ENCODE results near the gene WDR35. TPM values are rescaled to one million over a fixed set of nuclear protein-coding genes. Genes with fewer than 3 reads are reported as not detected.

The WDR35 gene
- total RNA-seq, 1 experiment from 2014 or later: 6.6 TPM

GRCh38 chr2:19868224-19868623 lies 121.7 kb downstream of the WDR35 start:
- Histone ChIP-seq H3K4me3 (ENCODE audit: low read length) (0 out of 2 replicates have a peak overlapping the region, but pooled peaks have one; percentile 30), H2AFZ (ENCODE audit: low read length) (peak overlapping the region; percentile 46), H3K9ac (ENCODE audit: low read length) (no peak overlapping the region), H3K27ac (ENCODE audit: low read length) (no peak overlapping the region), H3F3A (ENCODE audit: low read length, unreplicated experiment) (no peaks in the 10 kb centered on the region), H3K4me2 (ENCODE audit: low read length) (peak overlapping the region; percentile 37; the same call in 1 of the 2 replicates), H3K36me3 (ENCODE audit: low read depth, low read length) (no peaks in the 10 kb centered on the region), H4K20me1 (ENCODE audit: low read length) (no peaks in the 10 kb centered on the region), H3K9me2 (replicated peaks; ENCODE audit: low read length) (no peaks in the 10 kb centered on the region), H3K27me3 (ENCODE audit: low read length) (no peaks in the 10 kb centered on the region), H3K9me3 (ENCODE audit: low read length) (no peaks in the 10 kb centered on the region), H3K4me1 (ENCODE audit: insufficient read depth, low read length) (peaks cover 5% of the 10 kb centered on the region), H3K79me2 (ENCODE audit: low read length) (no peaks in the 10 kb centered on the region)
- no peak for ATAC-seq
- no peak for TF ChIP-seq CTCF (conservative IDR thresholded peaks at IDR 0.05; ENCODE audit: low read depth, low read length)
- no peak for TF ChIP-seq EZH2 (IDR thresholded peaks at IDR 0.05; ENCODE audit: low read length, unreplicated experiment)
- no peak for TF ChIP-seq EZH2phosphoT487 (IDR thresholded peaks at IDR 0.05; ENCODE audit: borderline replicate concordance, low read length)
- no peak for DNase-seq
- intact Hi-C loops (cut with micrococcal nuclease): no loop called here
- BruUV-seq (replicated peaks): no TSS peak
- CTCF ChIA-PET: no interaction called here
- POLR2A ChIA-PET (ENCODE audit: unreplicated experiment): no interaction called here

DNA sequence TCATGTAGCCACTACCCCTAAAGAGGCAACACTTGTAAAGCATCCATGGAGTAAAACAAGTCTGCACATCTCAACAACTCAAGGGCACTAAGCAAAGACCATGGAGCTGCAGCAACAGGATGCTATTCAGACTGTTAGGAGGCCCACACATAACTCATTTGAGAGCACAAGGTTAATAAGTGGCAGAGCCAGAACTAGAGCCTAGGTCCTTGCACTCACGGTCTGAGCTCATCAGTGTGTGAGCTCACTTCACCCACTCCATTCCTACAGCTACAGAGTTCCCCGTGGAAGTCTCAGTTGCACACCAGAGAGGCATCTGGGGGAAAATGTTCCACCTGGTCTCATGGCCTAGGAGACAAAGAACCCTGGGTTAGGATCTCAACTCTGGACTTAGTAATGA lies 123.1 kb downstream of the WDR35 start:
- no TSS peak for BruUV-seq (replicated peaks)
- DNase-seq: no peak
- H3K9me3 ChIP-seq (ENCODE audit: low read length): no peaks in the 10 kb centered on the region
- no peak overlapping the region for H2AFZ ChIP-seq (ENCODE audit: low read length)
- no peak overlapping the region for H3K4me2 ChIP-seq (ENCODE audit: low read length)
- no peaks in the 10 kb centered on the region for H3K27me3 ChIP-seq (ENCODE audit: low read length)
- no peak overlapping the region for H3K27ac ChIP-seq (ENCODE audit: low read length)
- H4K20me1 ChIP-seq (ENCODE audit: low read length): no peaks in the 10 kb centered on the region
- H3K4me3 ChIP-seq (ENCODE audit: low read length): no peak overlapping the region
- intact Hi-C loops (cut with micrococcal nuclease): no loop called here
- CTCF ChIA-PET: no interaction called here
- H3K9me2 ChIP-seq (replicated peaks; ENCODE audit: low read length): no peaks in the 10 kb centered on the region
- H3K9ac ChIP-seq (ENCODE audit: low read length): no peak overlapping the region
- H3F3A ChIP-seq (ENCODE audit: low read length, unreplicated experiment): no peaks in the 10 kb centered on the region
- TF ChIP-seq EZH2 (IDR thresholded peaks at IDR 0.05; ENCODE audit: low read length, unreplicated experiment) (no peak), EZH2phosphoT487 (IDR thresholded peaks at IDR 0.05; ENCODE audit: borderline replicate concordance, low read length) (no peak), CTCF (conservative IDR thresholded peaks at IDR 0.05; ENCODE audit: low read depth, low read length) (no peak)
- POLR2A ChIA-PET (ENCODE audit: unreplicated experiment): no interaction called here
- H3K36me3 ChIP-seq (ENCODE audit: low read depth, low read length): no peaks in the 10 kb centered on the region
- no peak for ATAC-seq
- no peaks in the 10 kb centered on the region for H3K79me2 ChIP-seq (ENCODE audit: low read length)
- H3K4me1 ChIP-seq (ENCODE audit: insufficient read depth, low read length): peaks cover 10% of the 10 kb centered on the region

DNA sequence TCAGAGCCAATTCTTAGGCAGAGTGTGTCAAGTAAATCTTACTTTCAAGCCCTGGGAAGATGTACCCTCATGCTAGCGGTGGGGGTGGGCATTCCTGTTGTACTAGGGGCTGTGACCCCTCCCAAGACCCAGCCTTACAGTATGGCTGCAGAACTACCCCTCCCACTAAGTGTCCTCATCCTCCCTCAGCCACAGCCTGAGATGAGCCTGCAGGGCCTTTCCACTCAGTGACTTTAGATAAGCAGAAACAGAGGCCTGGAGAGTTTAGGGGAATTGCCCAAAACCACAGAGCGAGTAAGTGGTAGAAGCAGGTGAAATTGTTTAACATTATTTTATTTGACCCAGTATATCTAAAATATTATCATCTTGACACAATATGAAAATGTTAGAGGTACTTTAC lies 124.8 kb downstream of the WDR35 start:
- BruUV-seq (replicated peaks): no TSS peak
- ATAC-seq (no peak), DNase-seq (no peak)
- H3K9me3 ChIP-seq (ENCODE audit: low read length): no peaks in the 10 kb centered on the region
- no peak overlapping the region for H3K27ac ChIP-seq (ENCODE audit: low read length)
- no peaks in the 10 kb centered on the region for H3K9me2 ChIP-seq (replicated peaks; ENCODE audit: low read length)
- POLR2A ChIA-PET (ENCODE audit: unreplicated experiment): interaction anchor here (0.6 to 0.9 kb wide), 2 partner anchors 287 to 1467 kb away, joined by 3 to 7 read pairs; no protein-coding TSS in a partner anchor
- H3K4me3 ChIP-seq (ENCODE audit: low read length): no peak overlapping the region
- H3K4me2 ChIP-seq (ENCODE audit: low read length): no peak overlapping the region
- no peaks in the 10 kb centered on the region for H3K27me3 ChIP-seq (ENCODE audit: low read length)
- H3F3A ChIP-seq (ENCODE audit: low read length, unreplicated experiment): no peaks in the 10 kb centered on the region
- CTCF ChIA-PET: no interaction called here
- peaks cover 15% of the 10 kb centered on the region for H3K4me1 ChIP-seq (ENCODE audit: insufficient read depth, low read length)
- TF ChIP-seq EZH2phosphoT487 (IDR thresholded peaks at IDR 0.05; ENCODE audit: borderline replicate concordance, low read length) (no peak), EZH2 (IDR thresholded peaks at IDR 0.05; ENCODE audit: low read length, unreplicated experiment) (no peak), CTCF (conservative IDR thresholded peaks at IDR 0.05; ENCODE audit: low read depth, low read length) (no peak)
- no peaks in the 10 kb centered on the region for H3K79me2 ChIP-seq (ENCODE audit: low read length)
- no peak overlapping the region for H3K9ac ChIP-seq (ENCODE audit: low read length)
- no peaks in the 10 kb centered on the region for H4K20me1 ChIP-seq (ENCODE audit: low read length)
- intact Hi-C loops (cut with micrococcal nuclease): no loop called here
- no peak overlapping the region for H2AFZ ChIP-seq (ENCODE audit: low read length)
- no peaks in the 10 kb centered on the region for H3K36me3 ChIP-seq (ENCODE audit: low read depth, low read length)
